Peyer's patch (tissue), 4 donors: ENCODE data around the gene DEFB114.

Source experiments
- CTCF ChIP-seq, 6 experiments: fragments of 450-650 bp in 4 of 6; fragments of 200-600 bp in 2 of 6; sonication (generic) in 1 of 6; IDR thresholded peaks; one replicate each; pipeline ENCODE4 v1.5.1; 2017 to 2019; ENCODE audit warnings: antibody characterized with exemption in 6 of 6, mild to moderate bottlenecking in 3 of 6, moderate library complexity in 1 of 6
- POLR2A ChIP-seq, 2 donors: fragments of 450-650 bp; IDR thresholded peaks; one replicate each; pipeline ENCODE4 v1.5.1; 2017; ENCODE audit warnings: antibody characterized with exemption in 2 of 2, mild to moderate bottlenecking in 2 of 2, moderate library complexity in 2 of 2

GRCh38 chr6:49918787-49919186, 45.2 kb downstream of the DEFB114 start:
- TF ChIP-seq CTCF (IDR thresholded peaks at IDR 0.05): no peak
- TF ChIP-seq POLR2A (IDR thresholded peaks at IDR 0.05): no peak
